ENCODE results near the gene TNIP2.
"Not testable (repeated sequence)": the region's sequence is repeated elsewhere in the genome, so short reads cannot be mapped to it uniquely, and the experiment has no call there.

Gene TNIP2

GRCh38 chr4:2793586-2794485 lies 37.7 kb upstream of the TNIP2 start:
- DNase-seq = no peak

- no peak for DNase-seq
These were observed 36.8 kb upstream of the TNIP2 start, which contains the start of gene SH3BP2 for GRCh38 chr4:2792711-2793585. SH3BP2 (plus strand) TSS chr4:2793085; CDS start chr4:2820618, 27,533 bp downstream.

- no peak for DNase-seq
These were observed 36.2 kb upstream of the TNIP2 start for GRCh38 chr4:2792396-2792710.

GRCh38 chr4:2791518-2792395 lies 35.6 kb upstream of the TNIP2 start:
- DNase-seq = no peak

GRCh38 chr4:2790583-2791517 lies 34.7 kb upstream of the TNIP2 start:
- DNase-seq = no peak

- no peak for DNase-seq
These were observed 33.9 kb upstream of the TNIP2 start for GRCh38 chr4:2789793-2790582.

GRCh38 chr4:2789351-2789750 lies 33.2 kb upstream of the TNIP2 start:
- DNase-seq = no peak

- DNase-seq = no peak
These were observed 32.5 kb upstream of the TNIP2 start for GRCh38 chr4:2788532-2789103.

GRCh38 chr4:2788101-2788500 lies 32.0 kb upstream of the TNIP2 start:
- no peak for DNase-seq

GRCh38 chr4:2787230-2788100 lies 31.3 kb upstream of the TNIP2 start:
- no peak for DNase-seq

- no peak for DNase-seq
These were observed 30.7 kb upstream of the TNIP2 start for GRCh38 chr4:2786794-2787229.

GRCh38 chr4:2786152-2786671 lies 30.1 kb upstream of the TNIP2 start:
- DNase-seq = no peak

- no peak for DNase-seq
These were observed 29.5 kb upstream of the TNIP2 start for GRCh38 chr4:2785613-2786012.

GRCh38 chr4:2783790-2784189 lies 27.7 kb upstream of the TNIP2 start:
- no peak for DNase-seq

- DNase-seq = no peak
These were observed 25.8 kb upstream of the TNIP2 start for GRCh38 chr4:2781911-2782310.

- DNase-seq = not testable (repeated sequence)
These were observed 24.5 kb upstream of the TNIP2 start for GRCh38 chr4:2780643-2781042.

- DNase-seq = no peak
These were observed 15.1 kb upstream of the TNIP2 start for GRCh38 chr4:2771264-2771663.

- DNase-seq = no peak
These were observed 12.8 kb upstream of the TNIP2 start for GRCh38 chr4:2768921-2769336.

GRCh38 chr4:2768124-2768523 lies 12.0 kb upstream of the TNIP2 start:
- DNase-seq = no peak
